Sigmoid colon (tissue), 4 donors: Measurements from ENCODE around the gene PSD.

Experiments used
- EP300 ChIP-seq, 4 donors: sonication (generic); formaldehyde crosslinking; IDR thresholded peaks; one replicate each; pipeline ENCODE4 v1.6.1; 2017; ENCODE audit warnings: antibody characterized with exemption in 4 of 4
- POLR2A ChIP-seq, 2 donors: fragments of 450-650 bp; IDR thresholded peaks; one replicate each; pipeline ENCODE4 v1.6.1; 2016; ENCODE audit warnings: antibody characterized with exemption in 2 of 2, mild to moderate bottlenecking in 2 of 2, moderate library complexity in 2 of 2
- POLR2AphosphoS5 ChIP-seq, 4 donors: sonication (generic); formaldehyde crosslinking; IDR thresholded peaks; one replicate each; pipeline ENCODE4 v1.6.1; 2017; ENCODE audit warnings: antibody characterized with exemption in 4 of 4
- TF ChIP-seq, protein P1 (sequence below), 4 experiments: fragments of 450-650 bp in 3 of 4; fragments of 200-600 bp in 1 of 4; IDR thresholded peaks; one replicate each; pipeline ENCODE4 v1.5.1; 2016 to 2019; ENCODE audit warnings: antibody characterized with exemption in 4 of 4, mild to moderate bottlenecking in 3 of 4, moderate library complexity in 2 of 4

DNA sequence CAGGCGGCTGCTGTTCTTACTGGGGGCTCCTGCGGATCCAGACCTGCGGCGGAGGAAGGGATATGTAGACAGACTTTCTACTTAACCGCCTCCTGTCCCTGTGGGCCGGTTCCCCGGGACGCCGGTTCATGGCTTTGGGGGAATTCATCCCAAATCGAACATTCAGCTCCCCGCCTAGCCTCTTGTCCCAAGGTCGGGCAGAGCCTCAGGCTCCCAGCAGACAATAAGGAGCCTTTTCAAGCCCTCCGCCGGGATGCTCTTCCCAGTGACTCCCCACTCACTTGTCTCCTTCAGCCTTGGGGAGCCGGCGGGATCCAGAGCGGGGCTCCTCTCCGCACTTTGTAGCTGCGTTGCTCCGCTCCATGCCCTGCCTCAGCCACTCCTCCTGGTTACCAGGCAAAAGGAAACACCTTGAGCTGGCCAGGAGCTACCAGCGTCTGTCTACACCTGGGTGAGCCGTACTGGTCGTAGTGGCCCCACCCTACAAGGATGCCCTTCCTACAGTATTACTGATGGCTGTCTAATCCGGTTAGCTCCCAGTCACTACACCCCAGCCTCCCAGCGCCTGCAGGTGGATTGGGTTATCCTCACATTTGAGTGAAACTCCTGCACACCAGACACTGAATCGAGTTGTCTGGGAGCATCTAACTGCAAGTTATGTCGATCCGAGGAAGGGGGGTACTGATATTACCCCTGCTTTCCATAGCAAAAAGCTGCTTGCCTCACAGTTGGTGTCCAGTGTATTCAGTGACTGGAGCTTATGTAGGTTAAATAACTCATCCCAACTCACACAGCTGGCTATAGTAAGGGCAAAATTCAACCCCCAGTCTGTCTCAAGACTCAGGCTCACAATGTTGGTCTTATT is 32.8 kb upstream of the PSD start, which contains the start of gene C10orf95:
- TF ChIP-seq, protein P1, sequence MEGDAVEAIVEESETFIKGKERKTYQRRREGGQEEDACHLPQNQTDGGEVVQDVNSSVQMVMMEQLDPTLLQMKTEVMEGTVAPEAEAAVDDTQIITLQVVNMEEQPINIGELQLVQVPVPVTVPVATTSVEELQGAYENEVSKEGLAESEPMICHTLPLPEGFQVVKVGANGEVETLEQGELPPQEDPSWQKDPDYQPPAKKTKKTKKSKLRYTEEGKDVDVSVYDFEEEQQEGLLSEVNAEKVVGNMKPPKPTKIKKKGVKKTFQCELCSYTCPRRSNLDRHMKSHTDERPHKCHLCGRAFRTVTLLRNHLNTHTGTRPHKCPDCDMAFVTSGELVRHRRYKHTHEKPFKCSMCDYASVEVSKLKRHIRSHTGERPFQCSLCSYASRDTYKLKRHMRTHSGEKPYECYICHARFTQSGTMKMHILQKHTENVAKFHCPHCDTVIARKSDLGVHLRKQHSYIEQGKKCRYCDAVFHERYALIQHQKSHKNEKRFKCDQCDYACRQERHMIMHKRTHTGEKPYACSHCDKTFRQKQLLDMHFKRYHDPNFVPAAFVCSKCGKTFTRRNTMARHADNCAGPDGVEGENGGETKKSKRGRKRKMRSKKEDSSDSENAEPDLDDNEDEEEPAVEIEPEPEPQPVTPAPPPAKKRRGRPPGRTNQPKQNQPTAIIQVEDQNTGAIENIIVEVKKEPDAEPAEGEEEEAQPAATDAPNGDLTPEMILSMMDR (IDR thresholded peaks at IDR 0.05), result no peak
- TF ChIP-seq POLR2A (IDR thresholded peaks at IDR 0.05) (no peak), POLR2AphosphoS5 (IDR thresholded peaks at IDR 0.05) (no peak), EP300 (IDR thresholded peaks at IDR 0.05) (no peak)
